HepG2 (cell line): ENCODE results near the gene DUSP9. TPM values are rescaled to one million over a fixed set of nuclear protein-coding genes. Genes with fewer than 3 reads are reported as not detected.

ENCODE experiments used
- HMGXB4 ChIP-seq, 2 experiments: sonication (generic) in 1 of 2; formaldehyde crosslinking in 1 of 2; IDR thresholded peaks; 2 replicates each; pipeline versions ENCODE4 v1.4.0 to v1.6.1; 2018 to 2020; ENCODE audit warnings: missing genetic modification reagents in 2 of 2, borderline replicate concordance in 1 of 2, low read depth in 1 of 2, mild to moderate bottlenecking in 1 of 2, missing biosample characterization in 1 of 2
- KDM1A ChIP-seq: IDR thresholded peaks from 2 replicates; pipeline ENCODE4 v1.6.1; 2016; ENCODE audit warnings: missing compliant biosample characterization
- KDM2A ChIP-seq: sonication (generic); formaldehyde crosslinking; IDR thresholded peaks from 2 replicates; pipeline ENCODE4 v1.4.0; 2020; ENCODE audit warnings: low read depth, missing genetic modification reagents, borderline replicate concordance
- SPEN ChIP-seq: sonication (generic); formaldehyde crosslinking; IDR thresholded peaks from 2 replicates; pipeline ENCODE4 v1.5.1; 2020; ENCODE audit warnings: low read depth, mild to moderate bottlenecking, missing genetic modification reagents
- ZNF281 ChIP-seq: sonication (generic); formaldehyde crosslinking; IDR thresholded peaks from 2 replicates; pipeline ENCODE4 v1.4.0; 2020; ENCODE audit warnings: missing genetic modification reagents, borderline replicate concordance
- ZNF343 ChIP-seq: sonication (generic); formaldehyde crosslinking; IDR thresholded peaks from 2 replicates; pipeline ENCODE4 v1.4.0; 2020; ENCODE audit warnings: mild to moderate bottlenecking, missing genetic modification reagents
- ZZZ3 ChIP-seq: sonication (generic); formaldehyde crosslinking; IDR thresholded peaks from 2 replicates; pipeline ENCODE4 v1.4.0; 2020; ENCODE audit warnings: missing genetic modification reagents, mild to moderate bottlenecking, borderline replicate concordance
- polyA plus RNA-seq, 8 experiments: library from polyadenylated mRNA; depleted of rRNA in 3 of 8; stranded (reverse) in 7 of 8; unstranded in 1 of 8; fragments of >200 nt; fragmentation: Illumina TruSeq in 4 of 8; extraction: Trizol in 4 of 8; gene quantifications; 2 replicates each; pipeline versions ENCODE4 v1.2.1 to v1.2.3, GENCODE V29; 2011 to 2016; ENCODE audit warnings: low read depth in 4 of 8, missing spikeins in 1 of 8, mixed read lengths in 1 of 8; ENCODE audit not compliant: insufficient read depth in 1 of 8
- total RNA-seq, 5 experiments: library from RNA; depleted of rRNA; stranded (reverse); fragments of >200 nt; fragmentation: Illumina TruSeq; extraction: Trizol; gene quantifications; 2 replicates each; pipeline ENCODE4 v1.2.3, GENCODE V29; 2016; ENCODE audit warnings: low read depth in 1 of 5

Gene DUSP9
- total and polyA plus RNA-seq, 2 of the 13 experiments (the other 11 are each of a cell fraction or from before 2014, with no cell fraction given) = 235 to 435 TPM

GRCh38 chrX:153622661-153623309, 24.2 kb upstream of the DUSP9 start (continued):
- TF ChIP-seq ZNF281 = peak; percentile 72; the same call in 1 of the 2 replicates
- TF ChIP-seq ZZZ3 (CRISPR knock-in tag) = no peak
- no peak for TF ChIP-seq ZNF343 (CRISPR knock-in tag)
- TF ChIP-seq HMGXB4 (CRISPR knock-in tag; IDR thresholded peaks at IDR 0.05; ENCODE audit: borderline replicate concordance in 1 of 2, low read depth in 1 of 2) = peak in 1 of 2 experiments; percentile 20; a peak in 2 of 4 replicates
- TF ChIP-seq SPEN = no peak
- TF ChIP-seq KDM1A (CRISPR knock-in tag) = no peak
- 0 out of 2 replicates have a peak, but pooled peaks have one; percentile 13 for TF ChIP-seq KDM2A (CRISPR knock-in tag)
